NCI-H2227 (cell line): ENCODE data around the gene MCM8.

Experiments used
- DNase-seq: peaks from one replicate; lab custom pipeline; 2025; ENCODE audit not compliant: unreplicated experiment; lab: John Stamatoyannopoulos, UW

MCM8 gene

DNA sequence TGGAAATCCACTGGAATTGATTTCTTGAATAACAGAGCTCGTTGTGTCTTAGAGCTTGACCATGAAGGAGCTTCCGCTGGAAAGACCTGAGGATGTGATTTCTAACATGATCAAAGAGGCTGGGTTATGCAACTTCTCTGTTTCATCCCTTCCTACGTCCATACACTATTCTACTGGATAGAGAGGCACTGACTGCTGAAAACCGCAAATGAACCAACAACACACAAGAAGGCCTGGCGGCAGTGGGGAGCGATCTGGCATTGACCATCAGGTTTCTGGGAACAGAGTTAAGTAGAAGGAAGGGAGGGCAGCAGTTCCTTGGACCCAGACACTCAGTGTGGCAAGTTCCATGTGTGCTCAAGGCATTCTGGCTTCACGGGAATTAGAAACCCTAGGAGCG, 90.1 kb downstream of the MCM8 start:
- no peak for DNase-seq

DNA sequence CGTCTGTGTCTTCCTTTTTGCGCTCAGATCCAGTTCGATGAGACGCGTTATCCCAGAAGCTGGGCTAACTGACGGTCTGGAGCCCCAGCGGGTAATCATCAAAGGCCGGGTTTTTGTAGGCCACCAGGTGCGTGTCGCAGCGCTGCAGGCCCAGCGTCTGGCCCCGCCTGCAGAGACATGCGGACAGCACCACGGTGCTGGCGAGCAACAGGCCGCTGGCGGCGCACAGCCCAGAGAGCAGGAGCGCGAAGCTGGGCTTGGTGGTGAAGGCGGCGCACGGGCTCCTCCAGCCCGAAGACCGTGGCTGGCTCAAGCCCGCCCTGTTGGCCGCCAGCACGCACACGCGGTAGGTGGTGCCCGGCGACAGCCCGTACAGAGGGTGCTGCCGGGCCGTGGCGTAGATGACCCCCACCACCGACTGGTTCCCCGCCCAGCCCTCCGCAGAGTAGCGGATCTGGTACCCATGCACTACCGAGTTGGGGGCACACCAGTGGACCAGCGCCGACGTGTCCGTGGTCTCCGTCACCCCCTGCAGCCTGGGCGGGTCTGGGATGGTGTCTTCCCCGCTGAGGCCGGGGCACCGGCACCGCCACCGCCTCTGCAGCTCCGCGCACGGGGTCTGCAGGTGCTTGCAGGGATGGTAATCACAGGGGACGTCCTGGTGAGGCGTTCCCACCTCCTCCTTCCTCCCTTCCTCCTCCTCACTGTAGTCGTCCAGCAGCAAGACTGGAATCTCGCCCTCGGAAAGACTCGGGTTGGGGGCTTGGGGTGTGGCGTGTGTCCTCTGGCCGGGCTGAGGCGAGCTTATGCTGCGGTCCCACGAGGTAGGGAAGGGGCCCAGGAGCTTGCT, 90.7 kb downstream of the MCM8 start:
- no peak for DNase-seq

DNA sequence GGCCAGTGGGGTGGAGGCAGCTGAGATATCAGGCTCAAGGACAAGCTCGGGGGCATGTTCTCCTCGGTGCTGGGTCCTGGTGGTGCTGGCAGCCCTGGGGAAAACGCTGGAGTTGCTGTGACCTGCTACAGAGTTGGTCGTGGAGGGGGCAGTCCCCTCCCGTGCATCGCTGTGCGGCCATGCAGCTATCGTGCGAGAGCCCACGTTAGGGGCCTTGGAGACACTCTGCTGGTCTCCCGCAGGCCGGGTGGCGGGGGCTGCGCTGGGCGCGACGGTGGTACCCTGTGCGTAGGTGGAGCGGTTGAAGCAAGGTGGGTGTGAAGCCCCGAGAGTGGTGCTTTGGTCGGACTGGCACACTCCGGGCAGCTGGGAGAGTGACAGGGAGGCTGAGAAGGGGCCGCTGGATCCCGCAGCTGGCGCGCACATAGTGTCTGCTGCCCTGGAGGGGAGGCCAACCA, 91.4 kb downstream of the MCM8 start:
- no peak for DNase-seq

DNA sequence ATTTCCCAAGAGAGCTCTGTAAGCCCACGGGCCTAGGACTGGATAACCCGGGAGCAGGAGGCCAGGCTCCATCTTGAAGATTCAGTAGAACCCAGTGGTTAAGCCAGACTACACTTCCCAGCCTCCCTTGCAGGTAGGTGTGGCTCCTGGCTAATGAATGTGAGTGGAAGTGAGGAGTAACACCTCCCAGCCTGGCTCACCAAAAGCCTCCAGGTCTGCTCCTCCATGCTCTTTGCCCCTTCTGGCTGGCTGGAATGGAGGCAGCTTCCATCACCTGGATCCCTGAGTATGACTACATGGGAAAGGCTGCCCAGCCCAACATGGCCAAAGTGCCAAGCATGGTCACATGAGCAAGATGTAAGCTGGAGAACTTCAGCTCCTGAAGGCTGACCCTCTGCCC, 93.7 kb downstream of the MCM8 start:
- no peak for DNase-seq

DNA sequence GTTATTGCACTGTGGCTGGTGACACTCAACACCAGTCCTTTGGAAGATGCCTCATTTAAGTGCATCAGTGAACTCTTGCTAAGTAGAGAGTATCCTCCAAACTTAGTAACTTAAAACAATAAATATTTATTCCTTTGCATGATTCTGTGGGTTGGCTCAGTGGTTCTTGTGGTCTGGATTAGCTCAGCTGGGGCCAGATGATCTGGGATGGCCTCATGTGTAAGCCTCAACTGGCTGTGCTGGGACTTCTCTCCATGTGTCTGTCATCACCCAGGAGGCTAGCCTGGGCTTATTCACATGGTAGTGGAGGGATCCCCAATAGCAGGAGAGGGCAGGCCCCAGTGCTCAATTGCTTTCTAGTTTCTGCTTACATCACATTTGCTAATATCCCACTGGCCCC, 95.1 kb downstream of the MCM8 start:
- DNase-seq = no peak

DNA sequence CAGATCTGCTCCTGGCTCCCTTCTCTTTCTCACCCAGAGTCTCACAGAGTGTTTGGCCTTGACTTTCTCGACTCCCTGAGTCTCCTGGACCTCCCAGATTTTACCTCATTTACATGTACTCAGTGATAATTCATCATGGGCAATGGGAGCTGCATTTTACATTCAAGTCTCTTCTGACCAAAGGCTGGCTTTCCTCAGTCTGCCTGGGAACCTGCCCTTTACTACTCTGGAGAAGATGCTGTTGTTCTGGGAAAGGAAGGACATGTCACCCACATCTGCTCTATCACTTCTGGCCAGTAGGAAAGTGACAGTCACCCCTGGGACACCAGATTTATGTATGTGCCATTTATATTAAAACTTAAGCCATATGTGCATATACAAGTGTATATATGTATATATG, 96.0 kb downstream of the MCM8 start:
- DNase-seq = no peak

DNA sequence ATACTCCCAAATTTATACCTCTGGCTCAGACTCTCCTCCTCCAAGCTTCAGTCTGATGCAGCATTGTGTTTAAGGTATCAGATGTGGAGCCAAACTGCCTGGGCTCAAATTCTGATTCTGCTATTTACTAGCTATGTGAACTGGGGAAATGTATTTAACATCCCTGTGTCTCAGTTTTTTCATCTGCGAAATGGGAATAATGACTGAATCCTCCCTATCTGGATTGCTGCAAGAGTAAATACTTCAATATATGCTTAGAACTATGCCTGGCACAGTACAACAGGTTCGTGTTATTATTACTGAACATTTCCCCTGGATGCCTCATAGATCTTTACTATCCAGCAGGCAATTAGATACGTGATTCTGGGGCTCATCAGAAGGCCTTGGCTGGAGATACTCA, 97.9 kb downstream of the MCM8 start:
- DNase-seq = no peak
